NOMO-1 (cell line): Measurements from ENCODE around the gene PSKH1.
"Not testable (repeated sequence)": the region's sequence is repeated elsewhere in the genome, so short reads cannot be mapped to it uniquely, and the experiment has no call there.

Experiments used
- DNase-seq, 2 experiments: peaks; one replicate each; lab custom pipeline; 2025; ENCODE audit not compliant: unreplicated experiment in 2 of 2; lab: John Stamatoyannopoulos, UW

The PSKH1 gene

DNA sequence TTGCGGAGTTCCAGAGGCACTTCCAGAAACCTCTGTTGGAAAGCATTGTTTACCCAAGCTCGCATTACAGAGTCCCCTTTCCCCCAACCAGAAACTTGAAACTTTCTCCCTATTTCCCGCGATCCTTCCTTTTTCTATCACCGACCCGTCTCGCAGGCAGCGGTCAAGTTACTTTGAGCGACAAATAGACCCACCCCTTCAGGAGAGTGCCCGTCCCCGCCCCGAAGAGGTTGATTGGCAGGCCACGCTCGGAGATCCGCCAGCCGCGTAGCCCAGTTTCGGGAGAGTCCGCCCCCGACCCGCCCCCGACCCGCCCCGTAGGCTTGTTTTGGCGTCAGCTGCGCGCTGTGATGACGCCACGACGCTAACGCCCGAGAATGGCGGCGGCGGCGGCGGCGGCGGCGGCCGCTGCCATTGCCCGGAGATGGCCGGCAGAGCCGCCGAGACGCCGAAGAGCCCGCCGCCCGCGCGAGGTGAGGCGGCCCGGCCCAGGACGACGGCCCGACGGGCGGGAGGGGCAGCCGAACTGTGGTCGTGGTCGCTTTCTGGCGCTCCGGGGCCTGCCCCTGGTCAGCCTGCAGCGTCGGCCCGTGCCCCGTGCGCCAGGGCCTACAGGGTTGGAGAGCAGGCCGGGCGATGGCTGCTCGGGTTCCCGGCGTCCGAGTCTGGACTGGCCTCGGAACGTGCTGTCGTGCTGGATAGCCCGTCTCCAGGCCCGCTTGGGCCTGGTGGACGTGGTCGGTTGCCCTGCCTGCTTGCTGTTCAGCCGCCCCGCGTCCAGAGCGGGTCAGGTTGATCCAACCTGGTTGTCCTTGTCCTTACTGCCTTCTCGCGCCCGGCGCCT, at the start of gene PSKH1:
PSKH1 (plus strand) TSS at position 356 of the 844 bp plus-strand sequence. CDS start 15,496 bp downstream, outside the sequence.
- peak; percentile 96 for DNase-seq

DNA sequence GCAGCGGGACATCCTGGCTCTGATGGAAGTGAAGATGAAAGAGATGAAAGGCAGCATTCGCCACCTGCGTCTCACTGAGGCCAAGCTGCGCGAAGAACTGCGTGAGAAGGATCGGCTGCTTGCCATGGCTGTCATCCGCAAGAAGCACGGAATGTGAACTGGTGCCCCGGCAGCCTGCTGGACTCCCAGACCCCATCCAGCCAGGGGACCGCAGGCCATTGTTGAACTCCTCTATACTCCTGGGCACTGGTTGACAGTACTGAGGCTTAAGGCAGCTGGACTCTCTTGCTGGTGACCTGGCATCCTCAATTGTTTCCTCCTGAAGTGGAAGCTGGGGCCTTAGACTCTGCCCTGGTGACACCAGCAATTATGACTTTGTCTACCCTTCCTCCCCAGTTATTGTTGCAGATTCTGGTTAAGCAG, 49.7 kb upstream of the PSKH1 start:
- DNase-seq = no peak

DNA sequence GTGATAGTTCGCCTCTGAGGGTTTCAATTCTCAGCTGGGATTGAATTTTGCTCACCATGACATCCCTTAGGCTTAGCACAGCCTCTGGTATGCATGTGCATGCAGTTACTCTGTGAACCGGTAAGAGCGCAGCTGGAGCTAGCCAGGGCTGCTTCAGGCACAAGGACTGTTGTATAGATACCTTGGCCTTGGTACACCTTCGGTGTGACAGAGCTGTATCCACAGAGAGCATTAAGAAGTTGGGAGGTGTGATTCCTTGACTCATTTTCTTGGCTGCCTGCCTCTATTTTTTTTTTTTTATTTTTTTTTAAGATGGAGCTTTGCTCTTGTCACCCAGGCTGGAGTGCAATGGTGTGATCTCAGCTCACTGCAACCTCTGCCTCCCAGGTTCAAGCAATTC, 48.6 kb upstream of the PSKH1 start:
- DNase-seq = no peak

DNA sequence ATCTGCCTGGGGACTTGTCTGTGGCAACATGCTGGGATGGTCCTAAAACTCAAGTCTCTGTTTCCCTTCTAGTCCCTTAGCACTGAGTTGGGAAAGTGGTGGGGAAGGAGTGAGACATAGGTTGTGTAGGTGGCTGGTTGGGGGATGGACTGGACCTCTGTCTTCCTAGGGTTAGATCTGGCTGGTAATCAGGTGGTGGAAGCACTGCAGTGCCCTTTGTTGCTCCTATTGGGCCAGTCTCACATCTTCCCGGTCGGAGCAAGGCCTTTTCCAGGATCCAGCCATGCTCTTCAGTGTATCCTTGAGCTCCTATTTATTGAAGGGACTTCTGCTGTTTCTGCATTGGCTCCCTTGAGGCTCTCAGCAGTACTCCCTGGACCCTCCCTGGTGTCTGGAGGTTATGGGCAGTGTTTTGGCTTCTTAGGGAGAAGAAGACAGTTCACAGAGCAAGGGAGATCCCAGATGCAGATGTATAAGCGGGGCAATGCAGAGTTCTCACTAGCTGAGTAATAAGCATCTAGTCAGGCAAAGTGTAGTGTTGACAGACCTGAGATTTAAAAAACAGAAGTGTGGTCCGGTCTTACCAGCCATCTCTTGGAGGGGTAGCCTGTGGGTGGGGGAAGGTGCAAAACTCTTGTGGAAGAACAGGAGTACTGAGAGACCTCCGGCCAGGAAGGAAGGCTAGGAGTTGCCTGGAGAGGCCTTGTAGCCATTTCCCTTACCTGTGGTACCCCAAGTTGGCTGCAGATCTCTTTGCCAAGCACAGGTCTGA, 47.6 kb upstream of the PSKH1 start:
- peak; percentile 18 to 43 for DNase-seq

DNA sequence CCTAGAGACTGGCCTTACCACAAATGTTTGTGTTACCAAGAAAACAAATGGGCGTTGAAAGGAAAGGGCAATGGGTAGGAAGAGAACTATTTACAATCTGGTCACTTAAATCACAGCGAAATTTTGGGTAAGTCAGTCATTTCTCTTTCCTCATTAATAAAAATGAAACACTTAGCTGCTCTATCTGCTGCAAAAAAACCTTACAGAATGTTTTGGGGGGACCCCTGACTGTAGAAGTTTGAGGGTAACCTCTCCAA, 47.1 kb upstream of the PSKH1 start:
- DNase-seq = peak in 1 of 2 experiments; percentile 43

DNA sequence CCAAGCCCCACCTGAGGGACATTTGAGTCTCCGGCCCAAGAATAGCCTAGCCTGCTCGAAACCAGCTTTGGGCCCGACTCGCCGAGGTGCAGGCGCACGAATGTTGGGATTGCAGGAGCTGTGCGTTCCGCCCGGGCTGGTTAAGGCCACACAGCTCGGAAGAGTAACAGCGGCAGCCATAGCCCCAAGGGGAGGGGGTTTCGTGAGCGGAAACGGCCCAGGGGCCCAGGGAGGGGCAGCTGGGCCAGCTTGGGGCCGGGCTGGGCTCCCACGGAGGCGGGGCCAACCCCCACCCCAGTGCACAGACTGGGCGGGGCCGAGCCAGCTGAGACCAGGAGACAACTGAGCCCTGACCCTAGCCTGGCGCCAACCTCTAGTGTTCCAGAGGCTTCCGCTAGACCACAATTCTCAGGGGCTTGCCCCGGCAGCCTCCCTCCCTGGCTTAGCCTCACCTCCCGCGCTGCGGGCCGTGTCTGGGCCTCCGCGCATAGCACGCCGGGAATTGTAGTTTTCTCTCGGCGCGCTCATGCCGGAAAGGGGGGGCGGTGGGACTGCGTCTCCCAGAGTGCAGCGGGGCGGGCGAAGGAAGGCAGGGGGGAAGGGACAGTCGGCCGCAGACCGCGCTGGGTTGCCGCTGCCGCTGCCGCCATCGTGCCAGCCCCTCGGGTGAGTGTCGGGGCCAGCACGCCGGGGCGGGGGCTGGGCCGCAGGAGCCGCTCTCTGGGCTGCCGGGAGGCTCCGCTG, 46.6 kb upstream of the PSKH1 start, which contains the start of gene NUTF2:
NUTF2 (plus strand) TSS at position 614 of the 744 bp plus-strand sequence. CDS start 18,198 bp downstream, outside the sequence.
- peak; percentile 94 to 99 for DNase-seq

DNA sequence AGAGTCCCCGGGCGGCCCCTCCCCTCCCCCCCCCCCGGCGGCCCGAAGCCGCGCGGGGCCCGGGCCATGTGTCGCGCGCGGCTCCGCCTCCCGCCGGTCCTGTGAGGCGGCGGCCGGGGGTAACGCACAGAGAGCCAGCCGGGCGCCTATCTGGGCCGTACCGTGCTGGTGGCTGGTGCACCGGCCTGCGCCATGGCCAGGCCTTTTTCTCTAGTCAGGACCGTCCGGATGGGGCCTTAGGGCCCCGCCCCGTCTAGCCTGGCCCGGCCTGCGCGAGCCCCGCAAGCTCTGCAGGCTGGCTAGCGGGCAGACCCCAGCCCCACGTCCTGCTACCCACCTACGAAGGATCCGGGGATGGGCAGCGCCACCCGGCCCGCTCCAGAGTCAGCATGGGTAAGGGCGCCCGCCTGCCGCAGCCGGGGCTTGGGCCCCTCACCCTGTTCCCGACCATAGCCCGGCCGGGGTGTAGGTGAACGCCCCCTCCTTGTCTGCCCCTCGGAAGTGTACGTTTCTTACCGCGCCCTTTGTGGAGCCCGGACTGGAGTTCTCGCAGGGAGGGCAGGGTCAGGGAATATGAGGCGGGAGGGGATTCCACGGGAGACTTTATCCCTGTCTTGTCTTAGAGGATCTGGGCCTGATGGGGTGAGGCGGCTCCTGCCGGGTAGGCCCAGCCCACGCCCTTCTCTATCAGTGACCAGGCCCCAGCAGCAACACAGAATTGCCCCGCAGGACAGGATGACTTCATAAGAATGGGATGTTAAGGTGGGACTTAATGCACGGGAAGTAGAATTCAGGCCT, 45.8 kb upstream of the PSKH1 start, which contains the start of gene CENPT:
CENPT (minus strand) TSS at position 630 of the 798 bp plus-strand sequence. CDS start 13,834 bp downstream, outside the sequence.
- peak; percentile 47 to 53 for DNase-seq

DNA sequence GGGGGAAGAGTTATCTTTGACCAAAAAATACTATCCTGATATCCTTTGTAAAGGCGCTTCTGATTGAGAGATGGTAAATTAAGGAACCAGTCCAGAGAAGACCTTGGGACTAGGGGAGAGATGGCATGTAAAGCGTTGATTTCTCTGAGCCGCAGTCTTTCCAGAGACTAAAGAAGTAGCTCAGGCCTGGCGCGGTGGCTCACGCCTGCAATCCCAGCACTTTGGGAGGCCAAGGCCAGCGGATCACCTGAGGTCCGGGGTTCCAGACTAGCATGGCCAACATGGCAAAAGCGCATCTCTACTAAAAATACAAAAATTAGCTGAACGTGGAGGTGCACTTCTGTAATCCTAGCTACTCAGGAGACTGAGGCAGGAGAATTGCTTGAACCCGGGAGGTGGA, 44.9 kb upstream of the PSKH1 start:
- no peak for DNase-seq

DNA sequence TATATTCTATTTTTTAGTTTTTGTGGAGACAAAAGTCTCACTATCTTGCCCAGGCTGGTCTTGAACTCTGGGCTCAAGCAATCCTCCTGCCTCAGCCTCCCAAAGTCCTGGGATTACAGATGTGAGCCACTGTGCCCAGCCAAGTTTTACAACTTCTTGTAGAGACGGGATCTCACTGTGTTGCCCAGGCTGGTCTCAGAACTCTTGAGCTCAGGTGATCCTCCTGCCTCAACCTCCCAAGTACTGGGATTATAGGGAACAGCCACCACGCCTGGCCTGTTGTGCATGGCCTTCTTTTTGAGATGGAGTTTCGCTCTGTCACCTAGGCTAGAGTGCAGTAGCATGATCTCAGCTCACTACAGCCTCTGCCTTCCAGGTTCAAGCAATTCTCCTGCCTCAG, 39.4 kb upstream of the PSKH1 start:
- no peak for DNase-seq

DNA sequence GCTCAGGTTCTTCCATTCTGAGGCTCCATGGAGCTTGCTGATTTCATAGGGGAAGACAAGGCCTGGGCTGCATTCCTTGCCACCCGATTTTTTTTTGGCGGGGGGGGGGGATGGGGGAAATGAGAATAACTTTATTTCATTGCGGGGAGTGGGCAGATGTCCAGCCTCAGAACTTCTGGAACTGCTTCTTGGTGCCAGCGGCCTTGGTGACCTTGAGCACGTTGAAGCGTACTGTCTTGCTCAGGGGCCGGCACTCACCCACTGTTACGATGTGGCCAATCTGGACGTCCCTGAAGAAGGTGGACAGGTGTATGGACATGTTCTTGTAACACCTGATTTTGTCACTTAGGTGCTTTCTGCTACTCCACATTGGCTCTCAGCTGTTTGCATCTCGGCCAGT, 37.3 kb upstream of the PSKH1 start:
- no peak for DNase-seq

DNA sequence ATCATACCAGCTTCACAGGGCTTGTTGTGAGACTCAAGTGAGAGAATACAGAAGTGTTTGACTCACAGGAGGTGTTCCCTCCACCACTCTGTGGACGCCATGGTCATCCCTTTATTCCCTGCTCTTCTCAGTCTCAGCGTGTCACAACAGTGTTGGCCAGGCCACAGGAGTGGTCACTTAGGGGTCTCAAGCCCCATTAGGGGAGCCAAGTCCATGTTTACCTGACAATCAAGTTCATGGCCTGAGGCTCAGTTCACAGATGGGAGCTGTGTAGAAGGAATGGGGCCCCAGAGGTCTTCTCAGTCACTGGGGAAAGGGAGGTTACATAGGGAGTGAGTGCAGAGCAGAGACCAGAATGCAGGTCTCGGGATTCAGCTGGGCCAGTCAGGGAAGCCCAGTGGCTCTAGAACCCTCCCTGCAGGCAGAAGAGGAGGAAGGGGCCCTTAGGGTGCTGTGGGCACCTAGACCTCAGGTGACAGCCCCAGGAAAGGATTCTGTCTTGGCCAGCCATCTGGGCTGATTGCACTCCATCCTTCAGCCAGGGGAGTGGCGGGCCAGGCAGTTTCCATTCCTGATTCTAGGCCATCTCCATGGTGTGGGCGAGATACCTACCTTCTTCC, 36.0 kb upstream of the PSKH1 start:
- no peak for DNase-seq

DNA sequence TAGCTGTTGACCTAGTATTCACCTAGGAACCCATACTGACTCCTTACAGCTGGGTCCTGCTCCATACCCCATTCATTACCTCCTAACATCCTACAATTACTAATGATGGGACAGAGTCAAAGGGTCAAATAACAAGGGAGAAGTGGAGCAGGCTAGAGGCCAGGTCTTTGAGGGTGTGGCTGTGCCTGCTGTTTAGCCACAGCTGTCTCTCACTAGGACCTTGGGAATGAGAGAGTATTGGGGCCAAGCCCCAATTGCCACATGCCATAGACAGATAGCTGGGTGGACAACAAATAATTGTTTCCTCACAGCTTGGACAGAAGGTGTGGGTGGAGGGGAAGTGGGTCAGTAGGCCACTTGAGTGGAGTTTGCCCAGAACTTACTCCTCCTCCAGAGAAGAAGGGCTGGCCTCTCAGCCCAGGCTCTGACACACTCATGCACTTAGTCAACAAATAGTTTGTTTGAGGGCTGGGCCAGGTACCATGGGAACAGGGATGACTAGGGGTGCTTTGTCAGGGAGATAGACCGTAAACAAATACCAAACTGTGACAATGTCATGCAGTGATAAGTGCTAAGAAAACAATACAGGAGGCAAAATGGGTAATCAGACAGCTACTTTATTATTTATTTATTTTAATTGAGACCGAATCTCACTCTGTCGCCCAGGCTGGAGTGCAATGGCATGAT, 35.4 kb upstream of the PSKH1 start:
- DNase-seq = no peak

DNA sequence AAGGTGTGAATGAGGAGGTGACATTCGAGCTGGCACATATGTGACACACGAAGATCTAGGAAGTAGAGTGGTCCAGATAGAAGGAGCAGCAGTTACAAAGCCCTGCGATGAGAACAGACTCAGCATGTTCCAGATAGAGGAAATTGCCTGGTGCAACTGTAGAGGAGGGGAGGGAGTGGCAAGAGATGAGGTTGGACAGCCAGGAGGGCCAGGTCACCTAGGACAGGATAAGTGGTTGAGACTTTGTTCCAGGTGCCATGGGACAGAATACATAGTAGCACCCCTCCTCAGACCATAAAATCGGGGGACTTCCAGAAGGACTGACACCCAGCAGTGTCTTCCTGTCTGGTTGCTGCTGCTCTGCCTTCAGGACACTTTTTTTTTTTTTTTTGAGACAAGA, 34.6 kb upstream of the PSKH1 start:
- no peak for DNase-seq

DNA sequence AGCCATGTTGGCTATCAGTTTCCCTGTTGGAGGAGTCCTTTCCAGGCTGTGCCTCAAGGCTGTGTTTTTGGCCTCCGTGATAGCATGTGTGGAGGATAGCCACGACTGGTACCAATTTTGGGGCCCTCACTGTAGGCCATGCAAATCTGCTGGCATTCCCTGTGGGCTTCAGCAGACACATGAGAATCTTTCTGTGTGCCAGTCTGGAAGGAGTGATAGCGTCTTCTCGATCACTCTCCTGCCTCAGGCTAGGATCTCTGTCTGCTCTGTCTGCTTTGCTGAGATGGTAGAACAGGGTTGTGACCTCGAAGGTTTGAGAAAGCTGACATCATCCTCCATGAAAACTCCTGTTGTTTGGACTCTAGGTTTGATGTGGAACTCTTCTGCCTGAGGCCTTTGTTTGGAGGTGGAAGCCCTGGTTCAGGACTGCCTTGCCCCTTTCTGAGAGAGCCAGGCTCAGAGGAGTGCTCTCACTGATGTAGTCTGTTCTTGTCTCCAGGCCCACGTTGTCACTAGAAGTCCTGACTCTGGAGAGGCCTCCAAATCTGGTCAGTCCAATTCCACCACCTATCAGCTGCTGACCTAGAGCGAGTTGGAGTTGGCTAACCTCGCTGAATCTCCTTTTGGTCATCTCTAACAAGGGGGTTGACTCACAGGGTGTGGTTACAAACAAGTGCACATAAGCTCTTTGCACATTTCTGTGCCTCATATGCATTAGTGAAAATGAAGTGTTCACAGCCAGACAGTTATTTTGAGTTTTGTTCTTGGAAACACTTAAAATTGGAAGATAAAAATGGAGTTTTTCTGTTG, 32.3 kb upstream of the PSKH1 start:
- DNase-seq = no peak

DNA sequence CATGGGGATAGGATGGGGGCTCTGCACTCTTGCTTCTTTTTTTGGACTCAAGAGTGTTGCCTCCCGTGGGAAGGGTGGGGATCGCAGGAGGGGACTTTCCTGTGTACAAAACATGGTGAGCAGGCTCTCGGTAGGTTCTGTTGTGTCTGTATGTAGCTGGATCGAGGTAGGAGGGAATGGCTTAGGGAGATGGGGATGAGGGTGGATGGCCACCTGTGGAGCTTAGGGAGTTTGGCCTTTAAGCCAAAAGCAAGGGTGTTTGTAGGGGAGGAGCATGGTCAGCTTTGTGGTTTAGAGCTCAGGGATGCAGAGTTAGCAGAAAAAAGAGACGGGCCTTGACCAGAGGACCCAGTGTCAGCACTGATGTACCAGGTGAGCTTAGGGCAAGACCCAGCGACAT, 31.2 kb upstream of the PSKH1 start:
- no peak for DNase-seq

DNA sequence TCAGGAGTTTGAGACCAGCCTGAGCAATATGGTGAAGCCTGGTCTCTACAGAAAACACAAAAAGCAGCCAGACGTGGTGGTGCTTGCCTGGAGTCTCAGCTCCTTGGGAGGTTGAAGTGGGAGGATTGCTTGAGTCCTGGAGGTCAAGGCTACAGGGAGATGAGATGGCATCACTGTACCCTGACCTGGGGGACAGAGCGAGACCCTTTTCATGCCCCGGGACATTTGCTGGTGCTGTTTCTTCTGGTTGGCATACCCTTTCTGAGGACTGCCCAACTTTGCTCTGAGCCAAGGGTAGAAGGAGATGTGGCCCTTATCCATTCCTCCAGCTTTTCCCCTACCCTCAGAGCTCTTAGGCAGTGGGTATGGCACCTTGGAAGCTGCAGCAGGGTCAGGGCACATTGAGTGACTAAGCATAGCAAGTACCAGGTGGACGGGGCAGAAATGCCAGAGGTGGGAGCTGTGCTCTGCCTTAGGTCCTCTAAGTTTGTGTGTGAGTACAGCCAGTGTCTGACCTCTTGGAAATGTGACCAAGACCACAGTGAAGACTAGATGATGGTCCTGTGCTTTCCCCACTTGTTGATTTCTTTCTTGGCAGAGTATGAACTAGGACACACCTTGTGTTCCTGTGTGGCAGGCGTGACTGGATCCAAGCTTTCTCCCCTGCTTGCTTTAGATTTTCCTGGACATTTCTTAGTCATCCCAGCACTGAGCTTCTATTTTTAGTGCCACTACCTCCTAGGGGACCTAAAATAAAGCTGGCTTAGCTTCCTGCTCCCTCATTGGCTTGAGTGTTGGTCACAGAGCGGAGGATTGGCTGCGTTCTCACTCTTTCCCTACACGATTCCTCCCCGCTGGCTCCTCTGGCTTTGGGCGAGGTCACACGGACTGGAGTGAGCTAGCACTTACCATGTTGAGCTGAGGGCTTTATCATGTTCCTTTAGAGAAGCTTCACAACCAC, 30.2 kb upstream of the PSKH1 start:
- DNase-seq = no peak

DNA sequence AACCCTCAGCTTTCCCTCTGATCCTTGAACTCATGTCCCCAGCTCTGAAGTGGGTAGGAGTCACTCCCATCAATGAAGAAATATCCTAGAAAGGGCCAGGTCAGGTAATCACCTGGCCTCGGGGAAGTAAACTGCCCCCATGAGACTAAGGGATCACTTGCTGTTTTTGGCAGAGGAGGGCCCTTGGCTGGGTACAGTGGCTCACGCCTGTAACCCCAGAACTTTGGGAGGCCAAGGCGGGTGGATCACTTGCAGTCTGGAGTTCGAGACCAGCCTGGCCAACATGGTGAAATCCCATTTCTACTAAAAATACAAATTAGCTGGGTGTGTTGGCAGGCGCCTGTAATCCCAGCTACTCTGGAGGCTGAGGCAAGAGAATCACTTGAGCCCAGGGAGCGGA, 29.0 kb upstream of the PSKH1 start:
- DNase-seq = not testable (repeated sequence)
